Measurements from ENCODE around the gene ADI1. TPM values are rescaled to one million over a fixed set of nuclear protein-coding genes. Genes with fewer than 3 reads are reported as not detected.

Gene ADI1
- polyA plus RNA-seq, 1 of the 3 experiments (the other 2 are of a cell fraction) = 67.2 TPM

GRCh38 chr2:3513026-3513810 is 6.1 kb downstream of the ADI1 start:
- no peaks in the 10 kb centered on the region for H3F3A ChIP-seq (replicated peaks; ENCODE audit: insufficient read depth)
- H3K4me1 ChIP-seq (ENCODE audit: control insufficient read depth in 1 of 2, insufficient read depth in 2 of 2, low read depth in 1 of 2, low read length in 1 of 2) = peaks cover 0 to 3% of the 10 kb centered on the region in 2 experiments; a peak in 3 of 4 replicates
- H3K9me2 ChIP-seq = no peaks in the 10 kb centered on the region
- WGBS (ENCODE audit: low lambda C conversion rate) = 92% methylated on average over 3 of the region's 3 CpGs
- no peak overlapping the region for H3K9ac ChIP-seq
- no peak overlapping the region for H3K4me3 ChIP-seq (ENCODE audit: low read depth in 2 of 2, low read length in 1 of 2)
- no peak for DNase-seq
- H2AFZ ChIP-seq (ENCODE audit: low read depth) = no peak overlapping the region
- TF ChIP-seq, protein P1, sequence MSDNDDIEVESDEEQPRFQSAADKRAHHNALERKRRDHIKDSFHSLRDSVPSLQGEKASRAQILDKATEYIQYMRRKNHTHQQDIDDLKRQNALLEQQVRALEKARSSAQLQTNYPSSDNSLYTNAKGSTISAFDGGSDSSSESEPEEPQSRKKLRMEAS (IDR thresholded peaks at IDR 0.05; ENCODE audit: low read depth) = no peak
- no peak for TF ChIP-seq RCOR1 (IDR thresholded peaks at IDR 0.05; ENCODE audit: low read length)
- TF ChIP-seq, protein P2, sequence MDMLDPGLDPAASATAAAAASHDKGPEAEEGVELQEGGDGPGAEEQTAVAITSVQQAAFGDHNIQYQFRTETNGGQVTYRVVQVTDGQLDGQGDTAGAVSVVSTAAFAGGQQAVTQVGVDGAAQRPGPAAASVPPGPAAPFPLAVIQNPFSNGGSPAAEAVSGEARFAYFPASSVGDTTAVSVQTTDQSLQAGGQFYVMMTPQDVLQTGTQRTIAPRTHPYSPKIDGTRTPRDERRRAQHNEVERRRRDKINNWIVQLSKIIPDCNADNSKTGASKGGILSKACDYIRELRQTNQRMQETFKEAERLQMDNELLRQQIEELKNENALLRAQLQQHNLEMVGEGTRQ (IDR thresholded peaks at IDR 0.05; ENCODE audit: borderline replicate concordance, low read depth, low read length) = no peak
- no peak for TF ChIP-seq NFIC (IDR thresholded peaks at IDR 0.05; ENCODE audit: borderline replicate concordance)
- H3K36me3 ChIP-seq (replicated peaks in 1 of 2; ENCODE audit: control insufficient read depth in 1 of 2, insufficient read depth in 2 of 2, low read length in 1 of 2) = peaks cover 40 to 42% of the 10 kb centered on the region in 2 experiments
- H3K27me3 ChIP-seq (ENCODE audit: insufficient read depth) = no peaks in the 10 kb centered on the region
- POLR2A ChIA-PET = no interaction called here
- no peak overlapping the region for H3K4me2 ChIP-seq
- no peak overlapping the region for H3K27ac ChIP-seq (ENCODE audit: low read depth in 2 of 2, low read length in 1 of 2)
- no peaks in the 10 kb centered on the region for H3K9me3 ChIP-seq
- peaks cover 15% of the 10 kb centered on the region for H3K79me2 ChIP-seq (ENCODE audit: insufficient read depth)
- CTCF ChIA-PET = no interaction called here
- no peaks in the 10 kb centered on the region for H4K20me1 ChIP-seq (ENCODE audit: insufficient read depth)

- Histone ChIP-seq H2AFZ (ENCODE audit: low read depth) (no peak overlapping the region), H3K27me3 (ENCODE audit: insufficient read depth) (no peaks in the 10 kb centered on the region), H3F3A (replicated peaks; ENCODE audit: insufficient read depth) (no peaks in the 10 kb centered on the region), H4K20me1 (ENCODE audit: insufficient read depth) (no peaks in the 10 kb centered on the region), H3K9me2 (no peaks in the 10 kb centered on the region), H3K36me3 (replicated peaks in 1 of 2; ENCODE audit: control insufficient read depth in 1 of 2, insufficient read depth in 2 of 2, low read length in 1 of 2) (peaks cover 43 to 48% of the 10 kb centered on the region in 2 experiments), H3K9ac (no peak overlapping the region), H3K9me3 (no peaks in the 10 kb centered on the region), H3K4me2 (no peak overlapping the region), H3K4me1 (ENCODE audit: control insufficient read depth in 1 of 2, insufficient read depth in 2 of 2, low read depth in 1 of 2, low read length in 1 of 2) (no peaks in the 10 kb centered on the region), H3K4me3 (ENCODE audit: low read depth in 2 of 2, low read length in 1 of 2) (no peak overlapping the region), H3K27ac (ENCODE audit: low read depth in 2 of 2, low read length in 1 of 2) (no peak overlapping the region), H3K79me2 (ENCODE audit: insufficient read depth) (peaks cover 4% of the 10 kb centered on the region)
- 79% methylated on average over 2 of the region's 2 CpGs for WGBS (ENCODE audit: low lambda C conversion rate)
- CTCF ChIA-PET = no interaction called here
- TF ChIP-seq EZH2phosphoT487 (IDR thresholded peaks at IDR 0.05; ENCODE audit: borderline replicate concordance, low read depth) (no peak), FOXJ3 (CRISPR knock-in tag; IDR thresholded peaks at IDR 0.05) (no peak), RCOR1 (IDR thresholded peaks at IDR 0.05; ENCODE audit: low read length) (no peak), FOXM1 (IDR thresholded peaks at IDR 0.05; ENCODE audit: low read depth) (no peak), RFX5 (IDR thresholded peaks at IDR 0.05; ENCODE audit: low read length) (no peak), CHD2 (IDR thresholded peaks at IDR 0.05; ENCODE audit: low read length, partially characterized antibody) (no peak), USF1 (IDR thresholded peaks at IDR 0.05; ENCODE audit: borderline replicate concordance, low read depth) (no peak), TEAD4 (IDR thresholded peaks at IDR 0.05; ENCODE audit: borderline replicate concordance, insufficient read depth) (no peak)
- TF ChIP-seq, protein P1 (IDR thresholded peaks at IDR 0.05; ENCODE audit: low read depth) = no peak
- TF ChIP-seq, protein P2 (IDR thresholded peaks at IDR 0.05; ENCODE audit: borderline replicate concordance, low read depth, low read length) = no peak
- TF ChIP-seq, protein P3, sequence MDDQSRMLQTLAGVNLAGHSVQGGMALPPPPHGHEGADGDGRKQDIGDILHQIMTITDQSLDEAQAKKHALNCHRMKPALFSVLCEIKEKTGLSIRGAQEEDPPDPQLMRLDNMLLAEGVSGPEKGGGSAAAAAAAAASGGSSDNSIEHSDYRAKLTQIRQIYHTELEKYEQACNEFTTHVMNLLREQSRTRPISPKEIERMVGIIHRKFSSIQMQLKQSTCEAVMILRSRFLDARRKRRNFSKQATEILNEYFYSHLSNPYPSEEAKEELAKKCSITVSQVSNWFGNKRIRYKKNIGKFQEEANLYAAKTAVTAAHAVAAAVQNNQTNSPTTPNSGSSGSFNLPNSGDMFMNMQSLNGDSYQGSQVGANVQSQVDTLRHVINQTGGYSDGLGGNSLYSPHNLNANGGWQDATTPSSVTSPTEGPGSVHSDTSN (IDR thresholded peaks at IDR 0.05) = no peak
- POLR2A ChIA-PET = no interaction called here
- no peak for DNase-seq
Observed at GRCh38 chr2:3512086-3512485, 7.2 kb downstream of the ADI1 start.

All from SK-N-SH (cell line).